ENCODE data around the gene UBR4. TPM values are rescaled to one million over a fixed set of nuclear protein-coding genes. Genes with fewer than 3 reads are reported as not detected.

Gene UBR4
- total RNA-seq, 4 donors from 2014 or later, result 124 to 198 (median 131) TPM

GRCh38 chr1:19250629-19251304 lies 40.7 kb upstream of the UBR4 start:
- TF ChIP-seq CTCF (IDR thresholded peaks at IDR 0.05; ENCODE audit: low read depth), result no peak

GRCh38 chr1:19240673-19241538 lies 30.8 kb upstream of the UBR4 start:
- TF ChIP-seq CTCF (IDR thresholded peaks at IDR 0.05; ENCODE audit: low read depth), result no peak

- TF ChIP-seq CTCF (IDR thresholded peaks at IDR 0.05; ENCODE audit: low read depth), result no peak
Measured at GRCh38 chr1:19239876-19240275, 29.8 kb upstream of the UBR4 start.

- TF ChIP-seq CTCF (IDR thresholded peaks at IDR 0.05; ENCODE audit: low read depth), result no peak
Measured at GRCh38 chr1:19234224-19234623, 24.2 kb upstream of the UBR4 start.

GRCh38 chr1:19232524-19232846 lies 22.4 kb upstream of the UBR4 start:
- TF ChIP-seq CTCF (IDR thresholded peaks at IDR 0.05; ENCODE audit: low read depth), result no peak

GRCh38 chr1:19229828-19230325 lies 19.8 kb upstream of the UBR4 start:
- TF ChIP-seq CTCF (IDR thresholded peaks at IDR 0.05; ENCODE audit: low read depth), result no peak

GRCh38 chr1:19229229-19229628 lies 19.2 kb upstream of the UBR4 start:
- no peak for TF ChIP-seq CTCF (IDR thresholded peaks at IDR 0.05; ENCODE audit: low read depth)
